ENCODE results near the gene CHD5.
A peak's percentile ranks its signal among the peaks of the same experiment; 100 is the strongest.

CHD5 gene

GRCh38 chr1:6133146-6133895, 46.8 kb downstream of the CHD5 start:
- no peak for DNase-seq

DNA sequence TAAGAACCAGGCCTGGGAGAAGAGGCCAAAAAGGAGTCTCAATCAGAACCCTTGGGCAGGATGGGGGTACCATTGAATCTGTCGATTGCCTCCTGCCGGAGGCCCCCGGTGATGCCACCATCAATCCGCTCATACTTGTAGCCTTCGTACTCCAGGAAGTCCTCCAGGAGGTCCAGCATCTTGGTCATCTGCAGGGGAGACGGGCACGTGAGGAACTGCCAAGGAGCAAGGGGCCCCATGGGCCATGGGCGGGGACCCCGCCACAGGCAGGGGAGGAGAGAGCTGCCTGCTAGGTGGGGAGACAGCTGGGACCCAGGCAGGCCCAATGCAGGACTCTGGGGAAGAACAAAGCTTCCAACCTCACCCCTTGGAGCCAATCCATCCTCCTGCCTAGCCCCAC, 48.6 kb downstream of the CHD5 start:
- no peak for DNase-seq

- no peak for DNase-seq
Measured at GRCh38 chr1:6130596-6130995, 49.5 kb downstream of the CHD5 start.

- no peak for DNase-seq
Measured at GRCh38 chr1:6130036-6130435, 50.1 kb downstream of the CHD5 start.

DNA sequence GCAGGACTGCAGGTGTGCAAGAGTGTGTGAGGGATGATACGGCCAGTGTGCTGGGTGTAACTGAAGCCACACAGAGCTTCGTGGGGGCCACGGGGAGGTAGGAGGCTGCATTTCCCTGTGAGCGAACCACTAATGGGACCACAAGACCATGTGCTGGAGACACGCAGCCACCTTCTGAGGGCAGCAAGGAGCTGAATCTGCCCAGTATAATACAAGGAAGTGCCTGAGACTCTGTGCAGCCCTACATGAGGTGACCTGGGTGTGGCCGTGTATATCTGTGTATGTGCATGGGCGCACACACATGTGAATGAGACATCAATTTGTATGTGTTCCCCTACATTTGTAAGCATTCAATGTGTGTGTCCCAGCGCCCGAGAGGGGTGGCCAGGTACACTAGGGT, 50.8 kb downstream of the CHD5 start:
- DNase-seq, result no peak

- DNase-seq, result no peak
Measured at GRCh38 chr1:6128276-6129081, 51.6 kb downstream of the CHD5 start.

DNA sequence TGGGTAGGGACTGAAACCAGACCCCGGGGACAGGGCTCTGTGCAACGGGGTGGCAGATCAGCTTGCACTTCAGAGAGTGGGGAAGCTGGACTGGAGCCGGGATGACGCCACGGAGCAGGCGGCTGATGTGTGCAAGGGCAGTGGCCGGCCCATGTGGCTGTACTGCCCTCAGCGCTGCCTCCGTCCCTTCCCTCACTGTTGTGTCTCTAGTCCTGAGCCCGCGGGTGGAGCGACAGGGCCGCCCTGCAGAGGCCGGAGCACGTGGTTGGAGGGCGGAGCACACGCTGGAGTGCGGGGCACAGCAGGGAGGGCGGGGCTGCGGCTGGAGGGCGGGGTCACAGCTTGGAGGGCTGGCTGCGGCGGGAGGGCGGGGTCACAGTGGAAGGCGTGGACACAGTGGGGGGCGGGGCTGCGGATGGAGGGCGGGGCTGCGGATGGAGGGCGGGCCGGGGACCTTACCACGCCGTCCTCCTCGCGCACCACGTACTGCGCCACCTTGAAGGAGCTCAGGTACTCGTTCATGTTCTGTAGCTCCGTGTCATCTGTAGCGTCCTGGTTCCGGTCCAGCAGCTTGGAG, 52.4 kb downstream of the CHD5 start:
- DNase-seq, result peak; percentile 65

GRCh38 chr1:6126521-6127067, 53.5 kb downstream of the CHD5 start:
- no peak for DNase-seq

- DNase-seq, result no peak
Measured at GRCh38 chr1:6126028-6126427, 54.1 kb downstream of the CHD5 start.

- no peak for DNase-seq
Measured at GRCh38 chr1:6125366-6125765, 54.8 kb downstream of the CHD5 start.

- DNase-seq, result no peak
Measured at GRCh38 chr1:6124746-6125365, 55.3 kb downstream of the CHD5 start.

GRCh38 chr1:6124341-6124740, 55.8 kb downstream of the CHD5 start:
- DNase-seq, result no peak

DNA sequence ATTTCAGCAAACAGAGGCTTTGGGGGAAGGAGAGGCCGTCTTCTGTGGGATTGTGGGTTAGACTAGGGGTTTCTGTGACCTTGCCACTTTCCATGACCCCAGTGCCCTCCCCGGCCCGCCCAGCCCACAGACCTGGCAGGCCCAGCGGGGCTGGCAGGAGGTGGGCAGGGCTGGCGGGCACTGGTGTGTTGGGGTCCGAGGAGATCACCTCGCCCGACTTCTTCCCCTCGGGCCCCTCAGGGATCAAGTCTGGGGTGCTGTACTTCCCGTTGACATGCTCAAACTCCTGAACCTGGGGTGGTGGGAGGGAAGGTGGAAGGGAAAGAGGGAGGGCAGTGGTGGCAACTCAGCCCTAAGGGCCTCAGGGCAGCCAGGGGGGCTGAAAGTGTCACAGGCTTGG, 56.3 kb downstream of the CHD5 start:
- no peak for DNase-seq

DNA sequence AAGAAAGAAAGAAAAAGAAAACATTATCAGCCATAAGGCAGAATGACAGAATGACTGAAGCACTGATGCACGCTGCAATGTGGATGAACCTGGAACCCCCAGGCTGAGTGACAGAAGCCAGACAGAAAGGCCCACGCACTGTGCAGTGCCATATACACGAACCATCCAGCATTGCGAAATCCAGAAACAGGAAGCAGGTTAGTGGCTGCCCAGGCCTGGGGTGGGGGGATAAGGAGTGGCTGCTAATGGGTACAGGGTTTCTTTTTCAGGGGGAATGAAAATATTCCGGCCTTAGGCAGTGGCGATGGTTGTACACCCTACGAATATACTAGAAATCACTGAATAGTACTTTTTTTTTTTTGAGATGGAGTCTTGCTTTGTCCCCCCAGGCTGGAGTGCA, 57.0 kb downstream of the CHD5 start:
- DNase-seq, result no peak

GRCh38 chr1:6121651-6122370, 58.3 kb downstream of the CHD5 start:
- DNase-seq, result no peak

DNA sequence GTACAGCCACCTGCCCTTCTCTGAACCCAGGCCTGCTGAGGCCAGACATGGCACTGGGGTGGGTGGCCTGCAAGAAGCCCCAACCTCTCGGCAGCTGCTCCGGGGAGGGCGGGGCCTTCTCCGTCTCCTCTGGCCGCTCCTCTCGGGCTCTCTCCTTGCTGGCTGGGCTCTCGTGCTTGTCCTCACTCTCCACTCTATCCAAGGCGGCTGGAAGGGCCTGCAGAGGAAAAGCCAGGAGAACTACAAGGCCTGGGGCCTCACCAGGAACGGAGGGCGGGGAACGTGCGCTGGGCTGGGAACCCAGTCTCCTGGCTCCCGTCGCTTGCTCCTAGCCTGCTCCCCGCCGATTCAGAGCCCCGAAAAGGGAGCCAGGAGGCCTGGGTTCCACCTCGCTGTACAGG, 59.1 kb downstream of the CHD5 start:
- no peak for DNase-seq

- DNase-seq, result no peak
Measured at GRCh38 chr1:6118415-6118814, 61.7 kb downstream of the CHD5 start.

- no peak for DNase-seq
Measured at GRCh38 chr1:6117624-6118023, 62.5 kb downstream of the CHD5 start.

DNA sequence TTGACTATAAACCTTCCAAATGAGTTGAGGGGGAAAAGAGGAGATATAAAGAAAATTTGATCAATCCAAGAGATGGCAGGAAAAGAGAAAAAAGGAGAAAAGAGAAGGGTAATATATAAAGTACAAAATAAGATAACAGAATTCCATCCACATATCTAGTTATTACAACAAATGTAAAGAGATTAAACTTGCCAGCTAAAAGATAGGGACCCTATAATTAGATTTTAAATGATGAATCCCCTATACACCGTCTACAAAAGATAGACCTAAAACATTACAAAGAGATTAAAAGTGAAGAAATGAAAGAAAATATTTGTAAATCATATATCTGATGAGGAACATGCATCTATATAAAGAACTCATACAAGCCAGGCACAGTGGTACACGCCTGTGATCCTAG, 63.1 kb downstream of the CHD5 start:
- DNase-seq, result no peak

GRCh38 chr1:6116137-6116536, 64.0 kb downstream of the CHD5 start:
- no peak for DNase-seq

DNA sequence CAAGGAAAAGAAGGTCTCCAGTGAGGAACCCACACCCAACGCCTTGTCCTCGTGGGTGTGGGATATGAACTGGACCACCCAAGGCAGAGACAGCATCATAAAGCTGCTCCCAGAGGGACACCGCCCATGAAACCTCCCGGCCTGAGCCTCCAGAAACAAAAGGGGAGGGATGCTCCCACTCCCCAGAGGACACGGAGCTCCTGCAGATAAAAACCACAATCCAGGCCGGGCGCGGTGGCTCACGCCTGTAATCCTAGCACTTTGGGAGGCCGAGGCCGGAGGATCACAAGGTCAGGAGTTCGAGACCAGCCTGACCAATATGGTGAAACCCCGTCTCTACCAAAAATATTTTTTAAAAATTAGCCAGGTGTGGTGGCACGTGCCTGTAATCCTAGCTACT, 66.4 kb downstream of the CHD5 start:
- no peak for DNase-seq

DNA sequence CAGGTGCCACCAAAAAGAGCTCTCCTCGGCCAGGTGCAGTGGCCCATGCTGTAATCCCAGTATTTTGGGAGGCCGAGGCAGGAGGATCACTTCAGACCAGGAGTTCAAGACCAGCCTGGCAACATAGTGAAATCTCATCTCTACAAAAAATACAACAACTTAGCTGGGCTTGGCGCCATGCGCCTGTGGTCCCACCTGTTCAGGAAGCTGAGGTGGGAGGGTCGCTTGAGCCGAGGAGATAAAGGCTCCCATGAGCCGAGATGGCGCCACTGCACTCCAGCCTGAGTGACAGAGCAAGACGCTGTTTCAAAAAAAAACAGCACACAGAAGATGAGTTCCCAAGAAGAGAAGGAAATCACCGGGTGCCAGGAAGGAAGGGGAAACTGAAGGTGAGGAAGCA, 67.0 kb downstream of the CHD5 start:
- DNase-seq, result no peak
